IPS-18c (cell line): ENCODE results near the gene SLC39A10.
A peak's percentile ranks its signal among the peaks of the same experiment; 100 is the strongest.
"Not testable (repeated sequence)": the region's sequence is repeated elsewhere in the genome, so short reads cannot be mapped to it uniquely, and the experiment has no call there.

Experiments used
- H3K4me3 ChIP-seq: 2 replicates; pipeline ENCODE4 v1.7.0; 2013; ENCODE audit warnings: low read depth, mild to moderate bottlenecking, low read length, moderate library complexity; ENCODE audit not compliant: insufficient read depth
- H3K9me3 ChIP-seq: one replicate; pipeline ENCODE4 v1.6.1; 2013; ENCODE audit warnings: mild to moderate bottlenecking, low read length, moderate library complexity; ENCODE audit not compliant: control insufficient read depth, insufficient read depth

SLC39A10 gene

GRCh38 chr2:195642027-195642678 lies 14.9 kb upstream of the SLC39A10 start:
- no peak overlapping the region for H3K4me3 ChIP-seq

GRCh38 chr2:195642679-195643068 lies 14.4 kb upstream of the SLC39A10 start:
- Histone ChIP-seq H3K4me3 (no peak overlapping the region), H3K9me3 (no peaks in the 10 kb centered on the region)

More at GRCh38 chr2:195642027-195642678, 14.9 kb upstream of the SLC39A10 start:
- no peaks in the 10 kb centered on the region for H3K9me3 ChIP-seq

GRCh38 chr2:195644708-195645107 lies 12.3 kb upstream of the SLC39A10 start:
- H3K9me3 ChIP-seq, H3K4me3 ChIP-seq: not testable (repeated sequence)

- Histone ChIP-seq H3K9me3 (no peaks in the 10 kb centered on the region), H3K4me3 (no peak overlapping the region)
Measured at GRCh38 chr2:195645413-195645812, 11.6 kb upstream of the SLC39A10 start.

GRCh38 chr2:195646424-195646823 lies 10.6 kb upstream of the SLC39A10 start:
- Histone ChIP-seq H3K4me3 (no peak overlapping the region), H3K9me3 (no peaks in the 10 kb centered on the region)

- Histone ChIP-seq H3K4me3 (no peak overlapping the region), H3K9me3 (no peaks in the 10 kb centered on the region)
Measured at GRCh38 chr2:195647302-195647701, 9.7 kb upstream of the SLC39A10 start.

- H3K9me3 ChIP-seq, H3K4me3 ChIP-seq: not testable (repeated sequence)
Measured at GRCh38 chr2:195648370-195648769, 8.7 kb upstream of the SLC39A10 start.

GRCh38 chr2:195648787-195649186 lies 8.2 kb upstream of the SLC39A10 start:
- H3K9me3 ChIP-seq, result no peaks in the 10 kb centered on the region

GRCh38 chr2:195649629-195650190 lies 7.3 kb upstream of the SLC39A10 start:
- Histone ChIP-seq H3K4me3 (no peak overlapping the region), H3K9me3 (no peaks in the 10 kb centered on the region)

More at GRCh38 chr2:195648787-195649186, 8.2 kb upstream of the SLC39A10 start:
- no peak overlapping the region for H3K4me3 ChIP-seq

- H3K9me3 ChIP-seq, result no peaks in the 10 kb centered on the region
- H3K4me3 ChIP-seq, result no peak overlapping the region
Measured at GRCh38 chr2:195651046-195651445, 6.0 kb upstream of the SLC39A10 start.

- Histone ChIP-seq H3K9me3 (no peaks in the 10 kb centered on the region), H3K4me3 (no peak overlapping the region)
Measured at GRCh38 chr2:195652911-195653310, 4.1 kb upstream of the SLC39A10 start.

- no peaks in the 10 kb centered on the region for H3K9me3 ChIP-seq
- peak overlapping the region; percentile 35; the same call in 1 of the 2 replicates for H3K4me3 ChIP-seq
Measured at GRCh38 chr2:195656161-195656858, 716 bp upstream of the SLC39A10 start.

- no peaks in the 10 kb centered on the region for H3K9me3 ChIP-seq
- peak overlapping the region; percentile 94 for H3K4me3 ChIP-seq
Measured at GRCh38 chr2:195657634-195658540, 861 bp downstream of the SLC39A10 start.

- no peaks in the 10 kb centered on the region for H3K9me3 ChIP-seq
Measured at GRCh38 chr2:195658541-195658890, 1.5 kb downstream of the SLC39A10 start.

GRCh38 chr2:195659114-195659513 lies 2.1 kb downstream of the SLC39A10 start:
- Histone ChIP-seq H3K9me3 (no peaks in the 10 kb centered on the region), H3K4me3 (no peak overlapping the region)

More at GRCh38 chr2:195658541-195658890, 1.5 kb downstream of the SLC39A10 start:
- H3K4me3 ChIP-seq, result peak overlapping the region; percentile 94; the same call in 1 of the 2 replicates

GRCh38 chr2:195659982-195660890 lies 3.2 kb downstream of the SLC39A10 start:
- Histone ChIP-seq H3K4me3 (no peak overlapping the region), H3K9me3 (no peaks in the 10 kb centered on the region)
